HCT116 (cell line): Measurements from ENCODE around the gene NACC1. TPM values are rescaled to one million over a fixed set of nuclear protein-coding genes. Genes with fewer than 3 reads are reported as not detected.
A peak's percentile ranks its signal among the peaks of the same experiment; 100 is the strongest.
"Not testable (repeated sequence)": the region's sequence is repeated elsewhere in the genome, so short reads cannot be mapped to it uniquely, and the experiment has no call there.

Experiments
- ATAC-seq: fragments of 200-7000 bp; cut with Tn5 transposase; 2 replicates; pipeline ENCODE4 v1.9.1; 2020; ENCODE audit warnings: mild to moderate bottlenecking, moderate library complexity
- BruUV-seq: library from RNA; stranded (reverse); fragments of 400-500 nt; replicated peaks from 2 replicates; lab custom pipeline; 2021; lab: Mats Ljungman, UMichigan
- CTCF ChIA-PET: fragments of 300-600 bp; sonication (Branson Sonifier 250); formaldehyde crosslinking; loops from one replicate; lab custom pipeline; 2021; ENCODE audit warnings: antibody characterized with exemption; lab: Charles Lee
- POLR2A ChIA-PET: fragments of 300-600, 350-600 bp; sonication (Branson Sonifier 250); formaldehyde crosslinking; loops from one replicate; lab custom pipeline; 2021; ENCODE audit warnings: antibody characterized with exemption; lab: Charles Lee
- RAD21 ChIA-PET, 2 experiments: fragments of 300-600 bp; sonication (Branson Sonifier 250); formaldehyde crosslinking; loops; one replicate each; lab custom pipeline; 2023; ENCODE audit warnings: low total read pairs in 2 of 2; ENCODE audit not compliant: uncharacterized antibody in 2 of 2, unreplicated experiment in 2 of 2, low non-redundant PET in 1 of 2; lab: Charles Lee
- DNase-seq: peaks from one replicate; pipeline ENCODE4 v3.0.0-alpha.2; 2010; ENCODE audit warnings: low read depth, low spot score
- H2AFZ ChIP-seq: fragments of 200-600 bp; shearing (Covaris generic), sonication (generic); 2 replicates; pipeline ENCODE4 v1.6.1; 2017; ENCODE audit warnings: low read depth, mixed run types, mixed read lengths, antibody characterized with exemption, low read length; ENCODE audit not compliant: poor library complexity, severe bottlenecking
- H3K27ac ChIP-seq: 2 replicates; pipeline ENCODE4 v1.5.1; 2012; ENCODE audit warnings: low read depth, low read length
- H3K27me3 ChIP-seq: fragments of 200-600 bp; sonication (generic); 2 replicates; pipeline ENCODE4 v1.6.1; 2016; ENCODE audit warnings: mixed run types, low read length, mixed read lengths; ENCODE audit not compliant: insufficient read depth
- H3K36me3 ChIP-seq, 2 experiments: fragments of 200-500 bp in 1 of 2; fragments of 200-600 bp in 1 of 2; sonication (Bioruptor generic) in 1 of 2; sonication (generic) in 1 of 2; 2 replicates each; pipeline versions ENCODE4 v1.5.1 to v1.6.1; 2014 to 2016; ENCODE audit warnings: low read length in 2 of 2, inconsistent platforms in 1 of 2, mixed read lengths in 1 of 2, mixed run types in 1 of 2; ENCODE audit not compliant: insufficient read depth in 2 of 2, control insufficient read depth in 1 of 2
- H3K4me1 ChIP-seq, 2 experiments: fragments of 200-600 bp in 1 of 2; sonication (generic) in 1 of 2; 2 replicates each; pipeline versions ENCODE4 v1.5.1 to v1.6.1; 2012 to 2017; ENCODE audit warnings: low read length in 2 of 2, inconsistent platforms in 1 of 2, mild to moderate bottlenecking in 1 of 2, mixed read lengths in 1 of 2, mixed run types in 1 of 2, moderate library complexity in 1 of 2; ENCODE audit not compliant: insufficient read depth in 2 of 2, control insufficient read depth in 1 of 2
- H3K4me2 ChIP-seq: fragments of 200-600 bp; sonication (generic); 2 replicates; pipeline ENCODE4 v1.6.1; 2017; ENCODE audit warnings: mixed run types, low read length, mixed read lengths
- H3K4me3 ChIP-seq, 2 experiments: fragments of 200-600 bp in 1 of 2; sonication (generic) in 1 of 2; replicated peaks in 1 of 2; 2 replicates each; pipeline ENCODE4 v1.5.1; 2011 to 2016; ENCODE audit warnings: low read length in 2 of 2, control low read depth in 1 of 2, low read depth in 1 of 2, mild to moderate bottlenecking in 1 of 2, mixed read lengths in 1 of 2, mixed run types in 1 of 2
- H3K79me2 ChIP-seq: fragments of 200-600 bp; sonication (generic); 2 replicates; pipeline ENCODE4 v1.6.1; 2017; ENCODE audit warnings: mild to moderate bottlenecking, mixed run types, low read length, moderate library complexity, mixed read lengths; ENCODE audit not compliant: insufficient read depth
- H3K9ac ChIP-seq: fragments of 200-600 bp; sonication (generic); 2 replicates; pipeline ENCODE4 v1.6.1; 2016; ENCODE audit warnings: low read length, mixed read lengths
- H3K9me2 ChIP-seq: fragments of 200-600 bp; sonication (generic), shearing (Covaris generic); 2 replicates; pipeline ENCODE4 v1.6.1; 2017; ENCODE audit warnings: mixed run types, mild to moderate bottlenecking, moderate library complexity; ENCODE audit not compliant: insufficient read depth
- H3K9me3 ChIP-seq, 2 experiments: fragments of 200-500 bp in 1 of 2; fragments of 200-600 bp in 1 of 2; sonication (Bioruptor generic) in 1 of 2; sonication (generic) in 1 of 2; 2 replicates each; pipeline ENCODE4 v1.6.1; 2014 to 2017; ENCODE audit warnings: low read length in 2 of 2, mixed read lengths in 2 of 2, inconsistent platforms in 1 of 2, low read depth in 1 of 2, mild to moderate bottlenecking in 1 of 2, mixed run types in 1 of 2, moderate library complexity in 1 of 2; ENCODE audit not compliant: control insufficient read depth in 1 of 2, insufficient read depth in 1 of 2
- H4K20me1 ChIP-seq: fragments of 200-600 bp; sonication (generic), shearing (Covaris generic); 2 replicates; pipeline ENCODE4 v1.6.1; 2017; ENCODE audit warnings: mixed run types, mild to moderate bottlenecking, moderate library complexity; ENCODE audit not compliant: insufficient read depth
- POLR2A ChIP-seq: IDR thresholded peaks from 2 replicates; pipeline ENCODE4 v1.7.0; 2011; ENCODE audit warnings: borderline replicate concordance; ENCODE audit not compliant: insufficient read depth, insufficient read length; ENCODE audit errors: extremely low read depth
- POLR2AphosphoS5 ChIP-seq: IDR thresholded peaks from 2 replicates; pipeline ENCODE4 v1.6.1; 2011; ENCODE audit warnings: mild to moderate bottlenecking, low read depth, low read length, moderate library complexity
- SP1 ChIP-seq: IDR thresholded peaks from 2 replicates; pipeline ENCODE4 v1.6.1; 2012; ENCODE audit warnings: low read depth
- intact Hi-C: fragments of 100-400 bp; cut with micrococcal nuclease; formaldehyde crosslinking; loops from 2 replicates; pipeline ENCODE4 v1.10.0; 2022
- total RNA-seq: library from RNA; stranded (reverse); gene quantifications from one replicate; pipeline ENCODE4 v1.2.1, GENCODE V29; 2021; ENCODE audit not compliant: unreplicated experiment

NACC1 gene
- total RNA-seq, 1 experiment from 2014 or later: 181 TPM

DNA sequence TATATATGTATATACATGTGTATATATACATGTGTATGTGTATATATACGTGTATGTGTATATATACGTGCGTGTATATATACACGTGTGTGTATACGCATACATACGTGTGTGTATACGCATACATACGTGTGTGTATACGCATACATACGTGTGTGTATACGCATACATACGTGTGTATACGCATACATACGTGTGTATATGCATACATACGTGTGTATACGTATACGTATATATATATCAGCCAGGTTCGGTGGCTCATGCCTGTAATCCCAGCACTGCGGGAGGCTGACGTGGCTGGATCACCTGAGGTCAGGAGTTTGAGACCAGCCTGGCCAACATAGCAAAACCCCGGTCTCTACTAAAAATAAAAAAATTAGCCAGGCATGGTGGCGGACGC is 66.9 kb downstream of the NACC1 start:
- CTCF ChIA-PET, H3K27ac ChIP-seq, H3K4me3 ChIP-seq, H3K9ac ChIP-seq, H2AFZ ChIP-seq, RAD21 ChIA-PET, H3K9me3 ChIP-seq, H3K79me2 ChIP-seq, H3K4me2 ChIP-seq, H3K9me2 ChIP-seq, DNase-seq, H3K27me3 ChIP-seq, intact Hi-C loops, ATAC-seq, H4K20me1 ChIP-seq, H3K36me3 ChIP-seq, BruUV-seq: not testable (repeated sequence)
- TF ChIP-seq POLR2A: peak; percentile 95
- POLR2A ChIA-PET: interaction anchor here (1.0 to 1.7 kb wide), 5 partner anchors 15 to 30 kb away, joined by 3 to 9 read pairs (median 4); no protein-coding TSS in a partner anchor
- H3K4me1 ChIP-seq: peaks cover 10 to 19% of the 10 kb centered on the region in 2 experiments; a peak in 3 of 4 replicates

DNA sequence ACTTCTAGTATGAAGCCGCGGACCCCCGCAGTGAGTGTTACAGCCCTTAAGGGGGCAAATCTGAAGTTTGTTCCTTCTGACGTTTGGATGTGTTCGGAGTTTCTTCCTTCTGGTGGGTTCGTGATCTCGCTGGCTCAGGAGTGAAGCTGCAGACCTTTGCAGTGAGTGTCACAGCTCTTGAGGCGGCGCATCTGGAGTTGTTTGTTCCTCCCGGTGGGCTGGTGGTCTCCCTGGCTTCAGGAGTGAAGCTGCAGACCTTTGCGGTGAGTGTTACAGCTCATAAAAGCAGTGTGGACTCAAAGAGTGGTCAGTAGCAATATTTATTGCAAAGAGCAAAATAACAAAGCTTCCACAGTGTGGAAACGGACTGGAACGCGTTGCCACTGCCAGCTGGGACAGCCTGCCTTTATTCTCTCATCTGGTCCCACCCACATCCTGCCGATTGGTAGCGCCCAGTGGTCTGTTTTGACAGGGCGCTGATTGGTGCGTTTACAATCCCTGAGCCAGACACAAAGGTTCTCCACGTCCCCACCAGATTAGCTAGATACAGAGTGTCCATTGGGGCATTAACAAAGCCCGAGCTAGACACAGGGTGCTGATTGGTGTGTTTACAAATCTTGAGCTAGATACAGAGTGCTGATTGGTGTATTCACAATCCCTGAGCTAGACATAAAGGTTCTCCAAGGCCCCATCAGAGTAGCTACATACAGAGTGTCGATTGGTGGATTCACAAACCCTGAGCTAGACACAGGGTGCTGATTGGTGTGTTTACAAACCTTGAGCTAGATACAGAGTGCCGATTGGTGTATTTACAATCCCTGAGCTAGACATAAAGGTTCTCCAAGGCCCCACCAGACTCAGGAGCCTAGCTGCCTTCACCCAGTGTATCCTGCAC is 67.9 kb downstream of the NACC1 start:
- ATAC-seq: peak; percentile 43; the same call in 1 of the 2 replicates
- TF ChIP-seq POLR2AphosphoS5 (peak; percentile 37; the same call in 1 of the 2 replicates), SP1 (peak; percentile 58), POLR2A (peak; percentile 97)
- Histone ChIP-seq H3K27ac (peak overlapping the region; percentile 27), H3K4me1 (peaks cover 19 to 30% of the 10 kb centered on the region in 2 experiments; a peak in 3 of 4 replicates)
- H4K20me1 ChIP-seq, H3K36me3 ChIP-seq, H2AFZ ChIP-seq, H3K9ac ChIP-seq, H3K4me2 ChIP-seq, H3K4me3 ChIP-seq, H3K27me3 ChIP-seq, H3K9me2 ChIP-seq, H3K9me3 ChIP-seq, DNase-seq, RAD21 ChIA-PET, intact Hi-C loops, H3K79me2 ChIP-seq: not testable (repeated sequence)
- TSS peak; percentile 100 for BruUV-seq
- ChIA-PET POLR2A (interaction anchor here (1.0 to 1.7 kb wide), 7 partner anchors 10 to 33 kb away, joined by 3 to 9 read pairs (median 5); no protein-coding TSS in a partner anchor), CTCF (interaction anchor here (1.1 to 1.2 kb wide), 2 partner anchors 91 to 221 kb away, joined by 3 to 4 read pairs; no protein-coding TSS in a partner anchor)

DNA sequence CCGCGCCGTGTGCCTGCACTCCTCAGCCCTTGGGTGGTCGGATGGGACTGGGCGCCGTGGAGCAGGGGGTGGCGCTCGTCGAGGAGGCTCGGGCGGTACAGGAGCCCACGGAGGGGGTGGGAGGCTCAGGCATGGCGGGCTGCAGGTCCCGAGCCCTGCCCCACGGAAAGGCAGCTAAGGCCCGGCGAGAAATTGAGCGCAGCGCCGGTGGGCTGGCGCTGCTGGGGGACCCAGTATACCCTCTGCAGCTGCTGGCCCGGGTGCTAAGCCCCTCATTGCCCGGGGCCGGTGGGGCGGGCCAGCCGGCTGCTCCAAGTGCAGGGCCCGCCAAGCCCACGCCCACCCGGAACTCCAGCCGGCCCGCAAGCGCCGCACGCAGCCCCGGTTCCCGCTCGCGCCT is 68.6 kb downstream of the NACC1 start:
- H3K27me3 ChIP-seq, intact Hi-C loops, RAD21 ChIA-PET, H3K36me3 ChIP-seq, H3K9me3 ChIP-seq, H3K9ac ChIP-seq, H4K20me1 ChIP-seq, H3K9me2 ChIP-seq, H3K79me2 ChIP-seq, H3K4me3 ChIP-seq, BruUV-seq, H2AFZ ChIP-seq, ATAC-seq, DNase-seq, H3K4me2 ChIP-seq: not testable (repeated sequence)
- Histone ChIP-seq H3K27ac (peak overlapping the region; percentile 26; the same call in 1 of the 2 replicates), H3K4me1 (peaks cover 22 to 34% of the 10 kb centered on the region in 2 experiments; a peak in 3 of 4 replicates)
- POLR2A ChIA-PET: interaction anchor here (1.0 to 1.7 kb wide), 5 partner anchors 10 to 34 kb away, joined by 5 to 9 read pairs (median 6); no protein-coding TSS in a partner anchor
- CTCF ChIA-PET: interaction anchor here (1.1 to 1.2 kb wide), 2 partner anchors 90 to 221 kb away, joined by 3 to 4 read pairs; no protein-coding TSS in a partner anchor
